K562 (cell line): ENCODE data around the gene ZNF548. TPM values are rescaled to one million over a fixed set of nuclear protein-coding genes. Genes with fewer than 3 reads are reported as not detected.

Source experiments
- BRD9 ChIP-seq: fragments of 450-650 bp; IDR thresholded peaks from 2 replicates; pipeline ENCODE4 v1.6.1; 2018; ENCODE audit warnings: low read depth; ENCODE audit not compliant: partially characterized antibody
- CGGBP1 ChIP-seq: fragments of 250-450 bp; sonication (Bioruptor Pico); IDR thresholded peaks from 2 replicates; pipeline ENCODE4 v1.9.0; 2021; ENCODE audit warnings: mild to moderate bottlenecking
- E2F6 ChIP-seq, 2 experiments: IDR thresholded peaks; 2 replicates each; pipeline ENCODE4 v1.6.1; 2011; ENCODE audit warnings: borderline replicate concordance in 1 of 2, control low read depth in 1 of 2, low read depth in 1 of 2, low read length in 1 of 2, mild to moderate bottlenecking in 1 of 2, mixed read lengths in 1 of 2, moderate library complexity in 1 of 2; ENCODE audit not compliant: insufficient read depth in 1 of 2, insufficient read length in 1 of 2, poor library complexity in 1 of 2, severe bottlenecking in 1 of 2; ENCODE audit errors: extremely low read depth in 1 of 2
- ETV1 ChIP-seq: fragments of 450-650 bp; conservative IDR thresholded peaks from 2 replicates; pipeline ENCODE4 v1.6.1; 2016; ENCODE audit warnings: missing genetic modification characterization, control low read depth, low read depth, missing compliant biosample characterization
- ETV5 ChIP-seq: sonication (generic); formaldehyde crosslinking; IDR thresholded peaks from 2 replicates; pipeline ENCODE4 v1.4.0; 2020; ENCODE audit warnings: low read depth, mild to moderate bottlenecking, missing genetic modification reagents
- HMGXB4 ChIP-seq: sonication (generic); formaldehyde crosslinking; IDR thresholded peaks from 2 replicates; pipeline ENCODE4 v1.8.1; 2023; ENCODE audit warnings: mild to moderate bottlenecking, missing genetic modification reagents
- HNRNPH1 ChIP-seq: fragments of 200-400 bp; formaldehyde crosslinking; optimal IDR thresholded peaks from 2 replicates; pipeline ENCODE3; 2017; ENCODE audit warnings: low read depth, mild to moderate bottlenecking, low read length, moderate library complexity
- HSF4 ChIP-seq: fragments of 250-450 bp; sonication (Bioruptor Pico); IDR thresholded peaks from 2 replicates; pipeline ENCODE4 v2.1.2; 2022; ENCODE audit warnings: mild to moderate bottlenecking, moderate library complexity, borderline replicate concordance
- KHSRP ChIP-seq: fragments of 450-650 bp; IDR thresholded peaks from 2 replicates; pipeline ENCODE4 v1.6.1; 2017
- KLF1 ChIP-seq: fragments of 450-650 bp; IDR thresholded peaks from 2 replicates; pipeline ENCODE4 v1.6.1; 2016; ENCODE audit warnings: missing genetic modification characterization, missing compliant biosample characterization
- MLLT1 ChIP-seq, 2 experiments: fragments of 450-650 bp; IDR thresholded peaks; 2 replicates each; pipeline ENCODE4 v1.6.1; 2016
- POLR2A ChIP-seq: fragments of 450-650 bp; conservative IDR thresholded peaks from 2 replicates; pipeline ENCODE4 v1.6.1; 2016
- RBM17 ChIP-seq: fragments of 200-400 bp; formaldehyde crosslinking; IDR thresholded peaks from 2 replicates; pipeline ENCODE4 v1.6.1; 2017; ENCODE audit warnings: low read depth, mild to moderate bottlenecking, low read length, borderline replicate concordance
- TAF7 ChIP-seq: fragments of 450-650 bp; IDR thresholded peaks from 2 replicates; pipeline ENCODE4 v1.6.1; 2016; ENCODE audit warnings: missing genetic modification characterization, missing compliant biosample characterization
- TEAD1 ChIP-seq, 2 experiments: fragments of 450-650 bp in 1 of 2; sonication (generic) in 1 of 2; formaldehyde crosslinking; IDR thresholded peaks; 2 replicates each; pipeline versions ENCODE4 v1.4.0 to v1.8.0; 2020 to 2022; ENCODE audit warnings: mild to moderate bottlenecking in 2 of 2, missing genetic modification reagents in 1 of 2
- TRIM28 ChIP-seq: fragments of 450-650 bp; IDR thresholded peaks from 2 replicates; pipeline ENCODE4 v1.6.1; 2017
- ZBTB34 ChIP-seq: fragments of 250-450 bp; sonication (Bioruptor Pico); IDR thresholded peaks from 2 replicates; pipeline ENCODE4 v1.8.0; 2021; ENCODE audit warnings: mild to moderate bottlenecking, moderate library complexity
- ZNF57 ChIP-seq: fragments of 450-650 bp; formaldehyde crosslinking; IDR thresholded peaks from 2 replicates; pipeline ENCODE4 v1.4.0; 2020; ENCODE audit warnings: mild to moderate bottlenecking, moderate library complexity
- ZNF75A ChIP-seq: fragments of 450-650 bp; formaldehyde crosslinking; IDR thresholded peaks from 2 replicates; pipeline ENCODE4 v1.4.0; 2020; ENCODE audit warnings: mild to moderate bottlenecking
- ZNF778 ChIP-seq: fragments of 450-650 bp; formaldehyde crosslinking; IDR thresholded peaks from 2 replicates; pipeline ENCODE4 v1.4.0; 2020; ENCODE audit warnings: mild to moderate bottlenecking, moderate library complexity
- polyA plus RNA-seq, 8 experiments: library from polyadenylated mRNA; depleted of rRNA in 4 of 8; stranded (reverse) in 5 of 8; unstranded in 3 of 8; fragments of >200 nt; fragmentation: Nextera tagmentation in 2 of 8; fragmentation: Illumina TruSeq in 1 of 8; extraction: Ambion mirVana in 2 of 8; extraction: Trizol in 1 of 8; gene quantifications; 2 replicates each; pipeline versions ENCODE4 v1.2.1 to v1.2.3, GENCODE V29; 2011 to 2014; ENCODE audit warnings: inconsistent platforms in 1 of 8, missing spikeins in 1 of 8
- total RNA-seq, 7 experiments: library from RNA; depleted of rRNA in 6 of 7; stranded (reverse); fragments of >200 nt in 6 of 7; fragmentation: Illumina TruSeq in 2 of 7; extraction: Trizol in 2 of 7; gene quantifications; 2 replicates each; pipeline versions ENCODE4 v1.2.1 to v1.2.3, GENCODE V29; 2011 to 2021; ENCODE audit warnings: low replicate concordance in 1 of 7

The ZNF548 gene
- total and polyA plus RNA-seq, 9 of the 15 experiments (the other 6 are each of a cell fraction or from before 2014, with no cell fraction given): 1.5 to 8.7 (median 4.5) TPM

- TF ChIP-seq ZBTB34 (peak; percentile 99), TRIM28 (no peak), ZNF75A (no peak), E2F6 (IDR thresholded peaks at IDR 0.05; ENCODE audit: borderline replicate concordance in 1 of 2, extremely low read depth in 1 of 2, insufficient read depth in 1 of 2, insufficient read length in 1 of 2, low read depth in 1 of 2, low read length in 1 of 2, poor library complexity in 1 of 2, severe bottlenecking in 1 of 2) (peak in 1 of 2 experiments; percentile 60), ZNF778 (CRISPR knock-in tag) (no peak), KLF1 (tag) (peak; percentile 91), HNRNPH1 (no peak), POLR2A (peak; percentile 60; the same call in 1 of the 2 replicates), MLLT1 (IDR thresholded peaks at IDR 0.05) (peak in 1 of 2 experiments; percentile 27; a peak in 1 of 4 replicates), BRD9 (no peak), ZNF57 (peak; percentile 92), KHSRP (0 out of 2 replicates have a peak, but pooled peaks have one; percentile 41), ETV5 (CRISPR knock-in tag) (0 out of 2 replicates have a peak, but pooled peaks have one; percentile 74), TAF7 (tag) (no peak), CGGBP1 (no peak), RBM17 (no peak), ETV1 (tag) (peak; percentile 86), HMGXB4 (CRISPR knock-in tag) (no peak), TEAD1 (CRISPR knock-in tag; IDR thresholded peaks at IDR 0.05) (0 out of 4 replicates have a peak, but pooled peaks of 1 of the 2 experiments have one; percentile 47), HSF4 (no peak)
Measured at GRCh38 chr19:57389730-57390598, at the start of gene ZNF548 (continued).
